ENCODE results near the gene OR2T8. TPM values are rescaled to one million over a fixed set of nuclear protein-coding genes. Genes with fewer than 3 reads are reported as not detected.
"Not testable (repeated sequence)": the region's sequence is repeated elsewhere in the genome, so short reads cannot be mapped to it uniquely, and the experiment has no call there.

The OR2T8 gene
- total and polyA plus RNA-seq, 8 donors = not detected

GRCh38 chr1:247936415-247936814 is 16.4 kb downstream of the OR2T8 start:
- DNase-seq = no peak
- Histone ChIP-seq H3K27me3 (peaks cover 0 to 10% (median 3%) of the 10 kb centered on the region in 3 donors), H3K4me1 (no peaks in the 10 kb centered on the region), H3K4me3 (no peak overlapping the region), H3K36me3 (no peaks in the 10 kb centered on the region), H3K9me3 (peaks cover 0 to 19% (median 17%) of the 10 kb centered on the region in 4 donors), H3K27ac (no peak overlapping the region)
- no peak for TF ChIP-seq POLR2AphosphoS5 (IDR thresholded peaks at IDR 0.05)
- TF ChIP-seq POLR2A (IDR thresholded peaks at IDR 0.05) = no peak
- 91 to 95% (median 94%) methylated on average over 18 of the region's 18 CpGs for WGBS, 5 donors
- intact Hi-C loops (cut with DNase I; ENCODE audit: low total_unique reads) = no loop called here

GRCh38 chr1:247936965-247937734 is 17.1 kb downstream of the OR2T8 start:
- peak overlapping the region in 3 of 4 donors; percentile 24 to 42 (median 25) for H3K4me3 ChIP-seq
- WGBS, 5 donors = 9 to 27% (median 12%) methylated on average over 37 to 44 of the region's 44 CpGs
- peak; percentile 63 to 86 for DNase-seq
- H3K27me3 ChIP-seq; H3K4me1 ChIP-seq; H3K36me3 ChIP-seq; intact Hi-C loops (cut with DNase I; ENCODE audit: low total_unique reads); H3K27ac ChIP-seq: not testable (repeated sequence)
- TF ChIP-seq CTCF (IDR thresholded peaks at IDR 0.05) = peak in 2 of 7 experiments; percentile 35 to 57
- peaks cover 0 to 19% (median 17%) of the 10 kb centered on the region in 4 donors for H3K9me3 ChIP-seq

DNA sequence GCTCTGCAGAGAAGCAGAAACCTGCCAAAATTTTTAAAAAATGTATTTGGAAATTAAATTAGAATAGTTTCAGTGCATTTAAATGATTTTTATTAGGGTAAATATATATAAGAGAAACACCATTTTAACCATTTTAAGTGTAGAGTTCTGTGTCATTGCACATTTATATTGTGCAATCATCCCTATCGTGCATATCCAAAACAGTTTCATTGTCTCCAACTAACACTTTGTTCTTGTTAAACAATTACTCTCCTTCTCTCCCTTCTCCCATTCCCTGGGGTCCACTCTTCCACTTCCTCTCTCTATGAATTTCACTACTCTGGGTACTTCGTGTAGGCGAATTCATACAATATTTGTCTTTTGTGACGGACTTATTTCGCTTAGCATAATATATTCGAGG is 22.6 kb downstream of the OR2T8 start:
- 77 to 87% (median 83%) methylated on average over 6 of the region's 6 CpGs for WGBS, 5 donors
- H3K36me3 ChIP-seq = no peaks in the 10 kb centered on the region
- H3K4me3 ChIP-seq = no peak overlapping the region
- no peak for TF ChIP-seq POLR2A (IDR thresholded peaks at IDR 0.05)
- no peak for TF ChIP-seq POLR2AphosphoS5 (IDR thresholded peaks at IDR 0.05)
- no peak for TF ChIP-seq EP300 (IDR thresholded peaks at IDR 0.05)
- no peak for TF ChIP-seq CTCF (IDR thresholded peaks at IDR 0.05)
- H3K27ac ChIP-seq = no peak overlapping the region
- no peaks in the 10 kb centered on the region for H3K4me1 ChIP-seq
- peaks cover 0 to 7% (median 5%) of the 10 kb centered on the region in 4 donors for H3K9me3 ChIP-seq
- intact Hi-C loops (cut with DNase I; ENCODE audit: low total_unique reads) = no loop called here
- no peaks in the 10 kb centered on the region for H3K27me3 ChIP-seq
- no peak for DNase-seq

- no peak for DNase-seq
- 84 to 91% (median 88%) methylated on average over 3 of the region's 3 CpGs for WGBS, 5 donors
- H3K27ac ChIP-seq = no peak within 1 kb of the TSS
- H3K27me3 ChIP-seq = no peaks in the 10 kb centered on the region
- H3K9me3 ChIP-seq = peaks cover 0 to 7% (median 5%) of the 10 kb centered on the region in 4 donors
- H3K4me3 ChIP-seq = no peak within 1 kb of the TSS
- intact Hi-C loops (cut with DNase I; ENCODE audit: low total_unique reads) = no loop called here
- TF ChIP-seq POLR2AphosphoS5 (IDR thresholded peaks at IDR 0.05) (no peak), POLR2A (IDR thresholded peaks at IDR 0.05) (no peak), EP300 (IDR thresholded peaks at IDR 0.05) (no peak), CTCF (IDR thresholded peaks at IDR 0.05) (no peak)
- no peaks in the 10 kb centered on the region for H3K36me3 ChIP-seq
- no peaks in the 10 kb centered on the region for H3K4me1 ChIP-seq
Observed at GRCh38 chr1:247948558-247948957, 28.5 kb downstream of the OR2T8 start, which contains the start of gene OR2L8. TSS of gene OR2L8 (plus strand) at chr1:247948858. CDS start at chr1:247948858, 0 bp downstream.

DNA sequence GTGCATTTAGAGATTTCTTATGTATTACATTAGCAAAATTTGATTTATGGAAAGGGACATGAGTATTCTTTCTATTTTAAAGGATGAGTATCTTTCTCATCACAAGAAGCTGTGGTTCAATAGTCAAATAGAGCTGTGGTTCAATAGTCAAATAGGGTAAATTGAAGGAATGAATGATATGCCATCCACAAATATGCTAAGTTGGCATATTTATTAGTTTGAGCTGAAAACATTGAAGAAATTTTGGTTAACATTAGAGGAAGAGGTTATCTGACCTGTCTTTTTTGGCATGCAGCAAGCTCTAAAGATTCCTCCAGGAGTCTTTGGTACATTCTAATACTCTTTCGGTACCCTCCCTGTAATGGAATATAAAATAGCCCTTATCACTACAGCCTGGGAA is 33.4 kb downstream of the OR2T8 start:
- Histone ChIP-seq H3K4me3 (no peak overlapping the region), H3K27ac (no peak overlapping the region), H3K36me3 (no peaks in the 10 kb centered on the region), H3K27me3 (no peaks in the 10 kb centered on the region), H3K4me1 (no peaks in the 10 kb centered on the region), H3K9me3 (peaks cover 0 to 3% (median 0%) of the 10 kb centered on the region in 4 donors)
- DNase-seq = no peak
- TF ChIP-seq POLR2AphosphoS5 (IDR thresholded peaks at IDR 0.05) (no peak), POLR2A (IDR thresholded peaks at IDR 0.05) (no peak), EP300 (IDR thresholded peaks at IDR 0.05) (no peak), CTCF (IDR thresholded peaks at IDR 0.05) (no peak)
- WGBS, 5 donors = 91 to 98% (median 95%) methylated on average over 1 of the region's 1 CpG
- intact Hi-C loops (cut with DNase I; ENCODE audit: low total_unique reads) = no loop called here
